GM21528 (cell line): ENCODE measurements around the gene SND1.

ENCODE experiments used
- ATAC-seq: cut with Tn5 transposase; IDR thresholded peaks from one replicate; pipeline ENCODE4 v1.9.1; 2021; ENCODE audit warnings: mild to moderate bottlenecking, moderate library complexity; ENCODE audit not compliant: unreplicated experiment, low FRiP score

The SND1 gene

GRCh38 chr7:127682140-127682539 is 30.1 kb downstream of the SND1 start:
- no peak for ATAC-seq

- peak; percentile 55 for ATAC-seq
Measured at GRCh38 chr7:127683776-127684681, 32.0 kb downstream of the SND1 start.

GRCh38 chr7:127689194-127689772 is 37.3 kb downstream of the SND1 start:
- ATAC-seq = no peak

GRCh38 chr7:127690337-127690736 is 38.3 kb downstream of the SND1 start:
- no peak for ATAC-seq

- ATAC-seq = no peak
Measured at GRCh38 chr7:127690806-127691205, 38.8 kb downstream of the SND1 start.

GRCh38 chr7:127692200-127692599 is 40.2 kb downstream of the SND1 start:
- peak; percentile 63 for ATAC-seq

DNA sequence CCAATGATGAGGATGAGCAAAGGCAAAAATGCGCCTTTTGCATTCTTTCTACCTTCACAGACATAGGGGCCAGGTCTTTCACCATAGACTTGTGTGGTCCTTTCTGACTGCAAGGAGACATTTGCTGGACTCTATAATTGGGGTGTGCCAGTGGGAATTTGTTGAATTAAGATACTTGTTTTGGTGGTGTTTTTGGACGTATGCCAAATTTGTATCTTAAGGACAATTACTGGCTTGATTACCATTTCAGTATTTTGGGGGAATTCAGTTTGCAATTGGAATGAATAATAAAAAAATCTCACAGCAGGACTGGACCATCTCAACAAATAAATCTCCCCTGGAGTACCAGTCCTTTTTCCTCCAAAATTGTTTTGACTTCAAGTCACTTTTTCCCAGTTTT is 47.9 kb downstream of the SND1 start:
- ATAC-seq = no peak

DNA sequence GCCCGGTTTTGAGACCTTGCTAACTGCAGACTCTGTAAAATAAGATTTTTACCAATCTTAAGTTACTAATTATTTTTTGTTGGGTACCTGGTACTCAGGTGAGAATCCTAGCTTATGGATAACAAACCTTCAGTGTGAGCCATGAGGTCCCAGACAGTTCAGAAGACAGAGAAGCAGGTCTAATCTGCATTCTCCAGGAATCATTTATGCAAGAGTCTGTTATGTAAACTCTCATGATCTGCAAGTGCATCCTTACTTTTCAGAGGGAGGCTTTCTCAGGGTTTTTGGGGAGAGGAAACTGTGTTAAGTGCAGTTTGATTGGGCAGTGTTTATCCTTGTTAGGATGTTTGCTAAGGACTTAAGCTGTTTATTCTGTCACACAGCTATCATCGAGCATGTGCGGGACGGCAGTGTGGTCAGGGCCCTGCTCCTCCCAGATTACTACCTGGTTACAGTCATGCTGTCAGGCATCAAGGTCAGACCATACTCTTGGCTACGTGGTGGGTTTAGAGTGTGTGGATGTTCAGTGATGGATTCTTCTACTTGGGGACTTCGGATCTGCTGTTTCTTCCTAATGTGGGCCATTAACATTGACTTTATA is 50.2 kb downstream of the SND1 start:
- no peak for ATAC-seq

DNA sequence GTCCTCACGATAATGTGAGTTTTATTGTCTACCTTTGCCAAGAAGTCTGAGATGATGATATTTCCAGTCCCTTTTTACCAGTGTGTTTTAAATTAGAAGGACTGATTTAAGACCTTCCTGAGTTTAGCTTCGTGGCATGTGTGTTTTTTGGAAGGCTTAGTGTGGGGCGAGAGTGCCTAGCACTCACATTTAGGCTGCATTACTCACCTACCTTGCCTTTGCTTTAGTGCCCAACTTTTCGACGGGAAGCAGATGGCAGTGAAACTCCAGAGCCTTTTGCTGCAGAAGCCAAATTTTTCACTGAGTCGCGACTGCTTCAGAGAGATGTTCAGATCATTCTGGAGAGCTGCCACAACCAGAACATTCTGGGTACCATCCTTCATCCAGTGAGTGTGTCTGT is 50.9 kb downstream of the SND1 start:
- ATAC-seq = no peak

- no peak for ATAC-seq
Measured at GRCh38 chr7:127704211-127704610, 52.2 kb downstream of the SND1 start.

- ATAC-seq = no peak
Measured at GRCh38 chr7:127705461-127705959, 53.5 kb downstream of the SND1 start.

DNA sequence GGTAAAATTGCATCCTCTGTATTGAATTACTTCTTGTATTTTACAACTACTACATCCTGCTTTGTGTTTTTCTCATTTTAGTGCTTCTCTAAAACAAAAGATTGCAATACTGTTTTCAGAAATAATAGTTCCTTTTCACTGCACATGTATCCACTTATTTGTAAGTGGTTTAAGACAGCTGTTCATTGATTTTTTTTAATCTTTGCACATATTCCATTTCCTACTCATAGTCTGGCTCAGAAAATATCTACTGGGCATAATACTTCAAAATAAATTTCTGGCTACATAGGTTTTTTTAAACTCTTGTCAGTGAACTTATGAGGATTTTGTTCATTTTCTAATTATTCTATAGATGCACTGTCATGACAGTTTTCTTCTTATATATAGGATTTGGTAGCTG is 54.8 kb downstream of the SND1 start:
- ATAC-seq = no peak

GRCh38 chr7:127708201-127708600 is 56.2 kb downstream of the SND1 start:
- ATAC-seq = no peak

- ATAC-seq = no peak
Measured at GRCh38 chr7:127708788-127709187, 56.8 kb downstream of the SND1 start.

- ATAC-seq = no peak
Measured at GRCh38 chr7:127710635-127711034, 58.6 kb downstream of the SND1 start.

- no peak for ATAC-seq
Measured at GRCh38 chr7:127711872-127712271, 59.9 kb downstream of the SND1 start.

- no peak for ATAC-seq
Measured at GRCh38 chr7:127713006-127713405, 61.0 kb downstream of the SND1 start.

DNA sequence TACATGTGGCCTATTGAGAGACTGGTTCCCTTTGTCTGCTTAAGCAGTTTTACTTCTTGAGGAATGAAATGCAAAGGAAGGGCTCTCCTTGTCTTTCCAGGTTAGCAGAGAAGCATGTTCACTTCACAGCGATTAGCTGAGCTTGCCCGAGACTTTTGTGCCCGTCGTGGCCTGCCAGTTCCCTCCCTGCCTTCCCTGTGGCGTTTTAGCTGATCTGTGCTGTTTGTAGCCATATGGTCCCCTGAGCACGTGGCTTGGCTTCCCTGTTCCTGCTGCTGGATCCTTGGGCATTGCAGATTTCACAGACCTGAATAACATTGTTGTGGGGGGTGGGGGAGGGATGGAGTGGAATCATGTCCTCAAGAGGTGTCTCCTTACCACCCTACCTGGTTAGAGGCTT is 61.8 kb downstream of the SND1 start:
- no peak for ATAC-seq

DNA sequence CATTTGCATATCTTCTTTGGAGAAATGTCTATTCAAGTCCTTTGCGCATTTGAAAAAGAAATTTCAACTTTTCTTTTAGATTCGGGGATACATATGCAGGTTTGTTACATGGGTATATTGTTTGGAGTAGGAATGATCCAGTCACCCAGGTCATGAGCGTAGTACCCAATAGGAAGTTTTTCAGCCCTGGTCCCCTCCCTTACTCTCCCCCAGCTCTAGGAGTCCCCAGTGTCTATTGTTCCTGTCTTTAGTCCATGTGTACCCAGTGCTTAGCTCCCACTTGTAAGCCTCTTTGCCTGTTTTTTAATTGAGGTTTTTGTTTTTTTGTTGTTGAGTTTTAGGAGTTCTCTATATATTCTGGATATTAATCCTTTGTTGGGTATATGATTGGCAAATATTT is 63.3 kb downstream of the SND1 start:
- ATAC-seq = no peak

- no peak for ATAC-seq
Measured at GRCh38 chr7:127715901-127716300, 63.9 kb downstream of the SND1 start.

DNA sequence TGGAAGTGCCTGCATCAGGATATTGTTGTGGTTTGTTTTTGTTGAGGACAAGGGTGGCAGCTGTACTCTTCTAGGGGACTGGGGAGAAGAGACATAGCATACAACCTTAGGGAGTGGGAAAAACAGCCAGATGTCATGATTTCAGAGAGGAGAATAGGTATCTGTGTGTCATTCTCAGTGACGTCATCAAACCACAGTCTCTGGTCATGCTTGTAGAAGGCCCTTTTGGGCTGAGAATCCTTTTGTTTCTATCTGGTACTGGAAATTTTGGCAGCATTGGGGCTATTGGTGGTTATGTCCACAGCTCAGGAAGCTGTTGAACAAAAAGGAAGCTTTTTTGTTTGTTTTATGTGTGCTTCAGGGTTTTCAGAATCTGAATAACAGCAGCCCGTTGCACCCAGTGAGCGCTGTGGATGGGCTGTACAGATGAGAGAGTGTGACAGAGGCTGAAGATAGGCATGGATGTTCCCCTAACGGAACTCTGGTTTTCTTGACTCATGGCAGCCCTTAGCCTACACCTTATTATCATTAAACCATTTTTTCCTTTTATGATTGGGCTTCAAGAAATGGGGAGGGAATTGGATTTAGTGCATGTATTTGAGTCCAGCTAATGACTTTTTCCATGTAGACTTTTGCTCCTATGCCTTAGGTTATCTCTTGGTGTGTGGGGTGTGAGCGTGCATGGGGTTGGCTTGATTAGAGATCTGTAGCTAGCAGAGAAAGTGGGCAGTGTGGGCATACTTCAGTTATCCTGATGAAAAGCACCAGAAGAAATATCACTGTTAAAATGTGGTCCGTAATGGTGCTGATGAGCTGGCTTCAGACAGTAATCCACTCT is 65.7 kb downstream of the SND1 start:
- no peak for ATAC-seq
